GM12878 (cell line): ENCODE data around the gene SORBS1. TPM values are rescaled to one million over a fixed set of nuclear protein-coding genes. Genes with fewer than 3 reads are reported as not detected.

ENCODE experiments used
- CREB1 ChIP-seq: IDR thresholded peaks from 2 replicates; pipeline ENCODE4 v1.6.1; 2012; ENCODE audit warnings: low read depth, mild to moderate bottlenecking, inconsistent platforms
- EGR1 ChIP-seq, 2 experiments: IDR thresholded peaks; 1 replicate in 1 of 2; 2 replicates in 1 of 2; pipeline ENCODE4 v1.6.1; 2011 to 2012; ENCODE audit warnings: low read depth in 2 of 2, low read length in 2 of 2, borderline replicate concordance in 1 of 2, mild to moderate bottlenecking in 1 of 2, moderate library complexity in 1 of 2
- HDGF ChIP-seq: fragments of 450-650 bp; IDR thresholded peaks from 2 replicates; pipeline ENCODE4 v1.6.1; 2016; ENCODE audit warnings: antibody characterized with exemption
- IKZF2 ChIP-seq, 2 experiments: fragments of 450-650 bp; IDR thresholded peaks; 2 replicates each; pipeline ENCODE4 v1.6.1; 2017; ENCODE audit warnings: mild to moderate bottlenecking in 2 of 2, moderate library complexity in 2 of 2
- SIX5 ChIP-seq: IDR thresholded peaks from 2 replicates; pipeline ENCODE4 v1.6.1; 2011; ENCODE audit warnings: mild to moderate bottlenecking, low read depth, low read length, moderate library complexity; ENCODE audit not compliant: severe bottlenecking
- STAT3 ChIP-seq: IDR thresholded peaks from 2 replicates; pipeline ENCODE4 v1.6.1; 2011; ENCODE audit warnings: low read depth, low read length, improper control_type of control experiment
- SUZ12 ChIP-seq: fragments of 200-600 bp; sonication (generic); IDR thresholded peaks from one replicate; pipeline ENCODE4 v1.6.1; 2018; ENCODE audit warnings: antibody characterized with exemption, mild to moderate bottlenecking; ENCODE audit not compliant: unreplicated experiment
- WRNIP1 ChIP-seq: IDR thresholded peaks from 2 replicates; pipeline ENCODE4 v1.6.1; 2011; ENCODE audit warnings: low read depth, low read length, improper control_type of control experiment, borderline replicate concordance
- ZNF274 ChIP-seq: IDR thresholded peaks from one replicate; pipeline ENCODE4 v1.8.0; 2011; ENCODE audit not compliant: insufficient read length, insufficient read depth
- polyA plus RNA-seq, 11 experiments: library from polyadenylated mRNA; depleted of rRNA in 4 of 11; unstranded in 6 of 11; stranded (reverse) in 5 of 11; fragments of >200 nt; fragmentation: Nextera tagmentation in 4 of 11; fragmentation: Illumina TruSeq in 1 of 11; extraction: Ambion mirVana in 4 of 11; extraction: Trizol in 1 of 11; gene quantifications; 1 replicate in 1 of 11; 2 replicates in 10 of 11; pipeline versions ENCODE4 v1.2.1 to v1.2.3, GENCODE V29; 2011 to 2016; ENCODE audit warnings: inconsistent platforms in 2 of 11, missing spikeins in 2 of 11, low read depth in 1 of 11
- total RNA-seq, 4 experiments: library from RNA; depleted of rRNA in 3 of 4; stranded (reverse); fragments of >200 nt in 3 of 4; fragmentation: Illumina TruSeq in 1 of 4; extraction: Trizol in 1 of 4; gene quantifications; 2 replicates each; pipeline versions ENCODE4 v1.2.1 to v1.2.3, GENCODE V29; 2013 to 2021
- TF ChIP-seq, protein P1 (sequence below): fragments of 450-650 bp; IDR thresholded peaks from 2 replicates; pipeline ENCODE4 v1.6.1; 2018; ENCODE audit warnings: mild to moderate bottlenecking, low read depth, moderate library complexity; ENCODE audit not compliant: partially characterized antibody
- TF ChIP-seq, protein P2 (sequence below): fragments of 450-650 bp; IDR thresholded peaks from 2 replicates; pipeline ENCODE4 v1.6.1; 2017; ENCODE audit warnings: borderline replicate concordance
- TF ChIP-seq, protein P3 (sequence below): fragments of 450-650 bp; IDR thresholded peaks from 2 replicates; pipeline ENCODE4 v1.6.1; 2017; ENCODE audit warnings: mild to moderate bottlenecking, low read depth, inconsistent platforms; ENCODE audit not compliant: poor library complexity, severe bottlenecking
- TF ChIP-seq, protein P4 (sequence below): IDR thresholded peaks from 2 replicates; pipeline ENCODE4 v1.6.1; 2012; ENCODE audit warnings: improper control_type of control experiment, low read depth, low read length; ENCODE audit not compliant: insufficient replicate concordance
- TF ChIP-seq, protein P5 (sequence below): IDR thresholded peaks from 2 replicates; pipeline ENCODE4 v1.6.1; 2011; ENCODE audit warnings: low read depth, mild to moderate bottlenecking, low read length, moderate library complexity, borderline replicate concordance; ENCODE audit errors: extremely low read depth
- TF ChIP-seq, protein P6 (sequence below): fragments of 450-650 bp; IDR thresholded peaks from 2 replicates; pipeline ENCODE4 v1.6.1; 2016; ENCODE audit warnings: mild to moderate bottlenecking

The SORBS1 gene
- total and polyA plus RNA-seq, 10 of the 15 experiments (the other 5 are each of a cell fraction or from before 2014, with no cell fraction given), result 0.13 to 0.75 (median 0.39) TPM

DNA sequence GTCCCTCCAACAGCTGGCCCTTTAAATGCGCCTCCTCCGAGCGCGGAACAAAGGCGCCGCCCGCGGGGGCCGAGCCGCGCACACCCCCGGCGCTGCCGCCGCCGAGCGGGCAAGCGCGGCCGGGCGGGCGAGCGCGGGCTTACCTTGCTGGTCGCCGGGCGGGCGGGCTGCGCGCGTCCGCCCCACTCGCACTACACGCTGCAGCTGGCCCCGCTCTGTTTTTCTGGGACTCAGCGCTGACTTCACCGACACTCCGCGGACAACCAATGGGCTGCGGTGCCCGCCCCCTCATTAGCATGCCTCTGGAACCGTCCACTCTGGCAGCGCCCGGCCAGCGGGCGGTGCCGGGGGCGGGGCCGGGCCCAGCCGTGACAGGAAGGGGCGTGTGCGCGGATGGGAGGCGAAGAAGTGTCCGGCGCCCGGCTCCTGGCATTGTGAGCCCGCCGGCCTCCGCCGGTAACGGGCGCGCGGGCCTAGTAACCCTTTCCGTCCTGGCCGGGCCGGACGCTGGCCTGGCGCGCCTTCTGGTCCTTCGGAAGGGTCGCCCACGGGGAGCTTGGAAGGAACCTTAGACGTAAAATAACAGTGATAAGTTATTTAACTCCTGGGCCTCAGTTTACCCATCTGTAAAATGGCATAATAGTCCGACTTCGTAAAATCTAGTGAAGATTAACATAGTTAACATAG lies at the start of gene SORBS1 (continued):
- TF ChIP-seq, protein P1, sequence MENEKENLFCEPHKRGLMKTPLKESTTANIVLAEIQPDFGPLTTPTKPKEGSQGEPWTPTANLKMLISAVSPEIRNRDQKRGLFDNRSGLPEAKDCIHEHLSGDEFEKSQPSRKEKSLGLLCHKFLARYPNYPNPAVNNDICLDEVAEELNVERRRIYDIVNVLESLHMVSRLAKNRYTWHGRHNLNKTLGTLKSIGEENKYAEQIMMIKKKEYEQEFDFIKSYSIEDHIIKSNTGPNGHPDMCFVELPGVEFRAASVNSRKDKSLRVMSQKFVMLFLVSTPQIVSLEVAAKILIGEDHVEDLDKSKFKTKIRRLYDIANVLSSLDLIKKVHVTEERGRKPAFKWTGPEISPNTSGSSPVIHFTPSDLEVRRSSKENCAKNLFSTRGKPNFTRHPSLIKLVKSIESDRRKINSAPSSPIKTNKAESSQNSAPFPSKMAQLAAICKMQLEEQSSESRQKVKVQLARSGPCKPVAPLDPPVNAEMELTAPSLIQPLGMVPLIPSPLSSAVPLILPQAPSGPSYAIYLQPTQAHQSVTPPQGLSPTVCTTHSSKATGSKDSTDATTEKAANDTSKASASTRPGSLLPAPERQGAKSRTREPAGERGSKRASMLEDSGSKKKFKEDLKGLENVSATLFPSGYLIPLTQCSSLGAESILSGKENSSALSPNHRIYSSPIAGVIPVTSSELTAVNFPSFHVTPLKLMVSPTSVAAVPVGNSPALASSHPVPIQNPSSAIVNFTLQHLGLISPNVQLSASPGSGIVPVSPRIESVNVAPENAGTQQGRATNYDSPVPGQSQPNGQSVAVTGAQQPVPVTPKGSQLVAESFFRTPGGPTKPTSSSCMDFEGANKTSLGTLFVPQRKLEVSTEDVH, result no peak
- TF ChIP-seq, protein P2, sequence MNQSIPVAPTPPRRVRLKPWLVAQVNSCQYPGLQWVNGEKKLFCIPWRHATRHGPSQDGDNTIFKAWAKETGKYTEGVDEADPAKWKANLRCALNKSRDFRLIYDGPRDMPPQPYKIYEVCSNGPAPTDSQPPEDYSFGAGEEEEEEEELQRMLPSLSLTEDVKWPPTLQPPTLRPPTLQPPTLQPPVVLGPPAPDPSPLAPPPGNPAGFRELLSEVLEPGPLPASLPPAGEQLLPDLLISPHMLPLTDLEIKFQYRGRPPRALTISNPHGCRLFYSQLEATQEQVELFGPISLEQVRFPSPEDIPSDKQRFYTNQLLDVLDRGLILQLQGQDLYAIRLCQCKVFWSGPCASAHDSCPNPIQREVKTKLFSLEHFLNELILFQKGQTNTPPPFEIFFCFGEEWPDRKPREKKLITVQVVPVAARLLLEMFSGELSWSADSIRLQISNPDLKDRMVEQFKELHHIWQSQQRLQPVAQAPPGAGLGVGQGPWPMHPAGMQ, result no peak
- no peak for TF ChIP-seq HDGF
- no peak for TF ChIP-seq SUZ12
- TF ChIP-seq CREB1, result peak; percentile 39; the same call in 1 of the 2 replicates
- no peak for TF ChIP-seq ZNF274
- TF ChIP-seq, protein P3, sequence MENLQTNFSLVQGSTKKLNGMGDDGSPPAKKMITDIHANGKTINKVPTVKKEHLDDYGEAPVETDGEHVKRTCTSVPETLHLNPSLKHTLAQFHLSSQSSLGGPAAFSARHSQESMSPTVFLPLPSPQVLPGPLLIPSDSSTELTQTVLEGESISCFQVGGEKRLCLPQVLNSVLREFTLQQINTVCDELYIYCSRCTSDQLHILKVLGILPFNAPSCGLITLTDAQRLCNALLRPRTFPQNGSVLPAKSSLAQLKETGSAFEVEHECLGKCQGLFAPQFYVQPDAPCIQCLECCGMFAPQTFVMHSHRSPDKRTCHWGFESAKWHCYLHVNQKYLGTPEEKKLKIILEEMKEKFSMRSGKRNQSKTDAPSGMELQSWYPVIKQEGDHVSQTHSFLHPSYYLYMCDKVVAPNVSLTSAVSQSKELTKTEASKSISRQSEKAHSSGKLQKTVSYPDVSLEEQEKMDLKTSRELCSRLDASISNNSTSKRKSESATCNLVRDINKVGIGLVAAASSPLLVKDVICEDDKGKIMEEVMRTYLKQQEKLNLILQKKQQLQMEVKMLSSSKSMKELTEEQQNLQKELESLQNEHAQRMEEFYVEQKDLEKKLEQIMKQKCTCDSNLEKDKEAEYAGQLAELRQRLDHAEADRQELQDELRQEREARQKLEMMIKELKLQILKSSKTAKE, result no peak
- TF ChIP-seq STAT3, result no peak
- TF ChIP-seq, protein P4, sequence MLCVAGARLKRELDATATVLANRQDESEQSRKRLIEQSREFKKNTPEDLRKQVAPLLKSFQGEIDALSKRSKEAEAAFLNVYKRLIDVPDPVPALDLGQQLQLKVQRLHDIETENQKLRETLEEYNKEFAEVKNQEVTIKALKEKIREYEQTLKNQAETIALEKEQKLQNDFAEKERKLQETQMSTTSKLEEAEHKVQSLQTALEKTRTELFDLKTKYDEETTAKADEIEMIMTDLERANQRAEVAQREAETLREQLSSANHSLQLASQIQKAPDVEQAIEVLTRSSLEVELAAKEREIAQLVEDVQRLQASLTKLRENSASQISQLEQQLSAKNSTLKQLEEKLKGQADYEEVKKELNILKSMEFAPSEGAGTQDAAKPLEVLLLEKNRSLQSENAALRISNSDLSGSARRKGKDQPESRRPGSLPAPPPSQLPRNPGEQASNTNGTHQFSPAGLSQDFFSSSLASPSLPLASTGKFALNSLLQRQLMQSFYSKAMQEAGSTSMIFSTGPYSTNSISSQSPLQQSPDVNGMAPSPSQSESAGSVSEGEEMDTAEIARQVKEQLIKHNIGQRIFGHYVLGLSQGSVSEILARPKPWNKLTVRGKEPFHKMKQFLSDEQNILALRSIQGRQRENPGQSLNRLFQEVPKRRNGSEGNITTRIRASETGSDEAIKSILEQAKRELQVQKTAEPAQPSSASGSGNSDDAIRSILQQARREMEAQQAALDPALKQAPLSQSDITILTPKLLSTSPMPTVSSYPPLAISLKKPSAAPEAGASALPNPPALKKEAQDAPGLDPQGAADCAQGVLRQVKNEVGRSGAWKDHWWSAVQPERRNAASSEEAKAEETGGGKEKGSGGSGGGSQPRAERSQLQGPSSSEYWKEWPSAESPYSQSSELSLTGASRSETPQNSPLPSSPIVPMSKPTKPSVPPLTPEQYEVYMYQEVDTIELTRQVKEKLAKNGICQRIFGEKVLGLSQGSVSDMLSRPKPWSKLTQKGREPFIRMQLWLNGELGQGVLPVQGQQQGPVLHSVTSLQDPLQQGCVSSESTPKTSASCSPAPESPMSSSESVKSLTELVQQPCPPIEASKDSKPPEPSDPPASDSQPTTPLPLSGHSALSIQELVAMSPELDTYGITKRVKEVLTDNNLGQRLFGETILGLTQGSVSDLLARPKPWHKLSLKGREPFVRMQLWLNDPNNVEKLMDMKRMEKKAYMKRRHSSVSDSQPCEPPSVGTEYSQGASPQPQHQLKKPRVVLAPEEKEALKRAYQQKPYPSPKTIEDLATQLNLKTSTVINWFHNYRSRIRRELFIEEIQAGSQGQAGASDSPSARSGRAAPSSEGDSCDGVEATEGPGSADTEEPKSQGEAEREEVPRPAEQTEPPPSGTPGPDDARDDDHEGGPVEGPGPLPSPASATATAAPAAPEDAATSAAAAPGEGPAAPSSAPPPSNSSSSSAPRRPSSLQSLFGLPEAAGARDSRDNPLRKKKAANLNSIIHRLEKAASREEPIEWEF, result no peak
- no peak for TF ChIP-seq EGR1 (IDR thresholded peaks at IDR 0.05; ENCODE audit: borderline replicate concordance in 1 of 2, low read depth in 2 of 2, low read length in 2 of 2)
- TF ChIP-seq WRNIP1, result no peak
- TF ChIP-seq, protein P5, sequence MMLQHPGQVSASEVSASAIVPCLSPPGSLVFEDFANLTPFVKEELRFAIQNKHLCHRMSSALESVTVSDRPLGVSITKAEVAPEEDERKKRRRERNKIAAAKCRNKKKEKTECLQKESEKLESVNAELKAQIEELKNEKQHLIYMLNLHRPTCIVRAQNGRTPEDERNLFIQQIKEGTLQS, result no peak
- TF ChIP-seq, protein P6, sequence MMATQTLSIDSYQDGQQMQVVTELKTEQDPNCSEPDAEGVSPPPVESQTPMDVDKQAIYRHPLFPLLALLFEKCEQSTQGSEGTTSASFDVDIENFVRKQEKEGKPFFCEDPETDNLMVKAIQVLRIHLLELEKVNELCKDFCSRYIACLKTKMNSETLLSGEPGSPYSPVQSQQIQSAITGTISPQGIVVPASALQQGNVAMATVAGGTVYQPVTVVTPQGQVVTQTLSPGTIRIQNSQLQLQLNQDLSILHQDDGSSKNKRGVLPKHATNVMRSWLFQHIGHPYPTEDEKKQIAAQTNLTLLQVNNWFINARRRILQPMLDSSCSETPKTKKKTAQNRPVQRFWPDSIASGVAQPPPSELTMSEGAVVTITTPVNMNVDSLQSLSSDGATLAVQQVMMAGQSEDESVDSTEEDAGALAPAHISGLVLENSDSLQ, result 0 out of 2 replicates have a peak, but pooled peaks have one; percentile 10
- no peak for TF ChIP-seq SIX5
- no peak for TF ChIP-seq IKZF2 (IDR thresholded peaks at IDR 0.05)
